ENCODE results near the gene PIK3AP1. TPM values are rescaled to one million over a fixed set of nuclear protein-coding genes. Genes with fewer than 3 reads are reported as not detected.
"Not testable (repeated sequence)": the region's sequence is repeated elsewhere in the genome, so short reads cannot be mapped to it uniquely, and the experiment has no call there.

Gene PIK3AP1
- total RNA-seq, 3 donors from 2014 or later = 3.2 to 6.9 (median 5.7) TPM

DNA sequence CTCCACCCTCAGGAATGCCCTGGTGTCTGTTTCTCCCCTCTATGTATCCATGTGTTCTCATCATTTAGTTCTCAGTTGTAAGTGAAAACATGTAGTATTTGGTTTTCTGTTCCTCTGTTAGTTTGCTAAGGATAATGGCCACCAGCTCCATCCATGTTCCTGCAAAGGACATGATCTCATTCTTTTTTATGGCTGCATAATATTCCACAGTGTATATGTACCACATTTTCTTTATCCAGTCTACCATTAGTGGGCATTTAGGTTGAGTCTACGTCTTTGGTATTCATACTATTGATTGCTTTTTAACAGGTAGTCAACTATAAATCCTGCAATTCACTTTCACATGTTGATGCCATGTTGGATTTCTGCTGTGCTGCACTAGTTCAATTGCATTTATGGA lies 39.9 kb downstream of the PIK3AP1 start:
- ATAC-seq; H3K27me3 Mint-ChIP-seq (ENCODE audit: low read depth); DNase-seq; H3K36me3 Mint-ChIP-seq (ENCODE audit: insufficient read depth); H3K9me3 Mint-ChIP-seq; H3K4me3 Mint-ChIP-seq: not testable (repeated sequence)
- H3K4me1 Mint-ChIP-seq (ENCODE audit: low read depth) = peaks cover 15% of the 10 kb centered on the region

DNA sequence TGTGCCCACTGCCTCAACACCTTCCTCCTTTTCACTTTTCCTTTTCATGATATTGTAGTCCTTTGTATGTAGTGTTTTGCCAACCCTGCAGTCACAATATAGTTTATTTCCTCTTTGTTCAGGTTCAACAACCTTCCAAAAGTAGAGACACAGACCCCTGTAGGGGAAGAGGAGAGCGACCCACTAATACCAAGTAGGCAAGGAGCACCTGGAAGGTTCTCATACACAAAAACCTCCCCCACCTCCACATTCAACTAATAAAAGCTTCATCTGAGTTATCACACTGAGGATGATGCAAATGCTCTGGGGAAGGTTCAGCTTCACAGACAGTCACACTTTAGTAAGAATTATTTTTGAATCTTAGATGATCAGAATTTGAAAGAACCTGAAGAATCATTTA lies 41.6 kb downstream of the PIK3AP1 start:
- Mint-ChIP-seq H3K9me3 (peaks cover 5% of the 10 kb centered on the region), H3K36me3 (ENCODE audit: insufficient read depth) (no peaks in the 10 kb centered on the region), H3K27me3 (ENCODE audit: low read depth) (no peaks in the 10 kb centered on the region), H3K4me3 (no peak overlapping the region), H3K4me1 (ENCODE audit: low read depth) (peaks cover 10% of the 10 kb centered on the region)
- no peak for DNase-seq
- no peak for ATAC-seq

- Mint-ChIP-seq H3K36me3 (ENCODE audit: insufficient read depth) (no peaks in the 10 kb centered on the region), H3K4me1 (ENCODE audit: low read depth) (peaks cover 20% of the 10 kb centered on the region), H3K4me3 (no peak overlapping the region), H3K27me3 (ENCODE audit: low read depth) (no peaks in the 10 kb centered on the region), H3K9me3 (peaks cover 5% of the 10 kb centered on the region)
- DNase-seq (no peak), ATAC-seq (no peak)
These were observed 43.8 kb downstream of the PIK3AP1 start for GRCh38 chr10:96676272-96677112.

DNA sequence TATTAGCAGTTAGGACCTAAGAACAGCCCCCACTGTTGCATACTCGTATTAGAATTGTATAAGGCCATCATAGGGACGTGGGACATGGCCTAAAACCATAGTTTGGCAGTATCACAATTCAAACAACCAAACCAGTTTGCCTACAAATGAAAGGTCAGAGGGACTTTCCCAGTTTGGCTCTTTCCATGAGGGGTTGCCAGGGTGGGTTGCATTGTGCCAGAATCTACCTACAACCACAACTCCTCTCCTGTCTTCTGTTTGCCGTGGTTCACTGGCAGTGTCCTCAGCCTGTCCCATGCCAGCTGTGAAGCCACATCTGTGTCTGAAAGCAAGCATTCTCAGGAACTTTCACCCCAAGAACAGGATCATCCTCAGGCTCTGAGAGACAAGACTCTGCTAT lies 44.5 kb downstream of the PIK3AP1 start:
- DNase-seq (no peak), ATAC-seq (no peak)

DNA sequence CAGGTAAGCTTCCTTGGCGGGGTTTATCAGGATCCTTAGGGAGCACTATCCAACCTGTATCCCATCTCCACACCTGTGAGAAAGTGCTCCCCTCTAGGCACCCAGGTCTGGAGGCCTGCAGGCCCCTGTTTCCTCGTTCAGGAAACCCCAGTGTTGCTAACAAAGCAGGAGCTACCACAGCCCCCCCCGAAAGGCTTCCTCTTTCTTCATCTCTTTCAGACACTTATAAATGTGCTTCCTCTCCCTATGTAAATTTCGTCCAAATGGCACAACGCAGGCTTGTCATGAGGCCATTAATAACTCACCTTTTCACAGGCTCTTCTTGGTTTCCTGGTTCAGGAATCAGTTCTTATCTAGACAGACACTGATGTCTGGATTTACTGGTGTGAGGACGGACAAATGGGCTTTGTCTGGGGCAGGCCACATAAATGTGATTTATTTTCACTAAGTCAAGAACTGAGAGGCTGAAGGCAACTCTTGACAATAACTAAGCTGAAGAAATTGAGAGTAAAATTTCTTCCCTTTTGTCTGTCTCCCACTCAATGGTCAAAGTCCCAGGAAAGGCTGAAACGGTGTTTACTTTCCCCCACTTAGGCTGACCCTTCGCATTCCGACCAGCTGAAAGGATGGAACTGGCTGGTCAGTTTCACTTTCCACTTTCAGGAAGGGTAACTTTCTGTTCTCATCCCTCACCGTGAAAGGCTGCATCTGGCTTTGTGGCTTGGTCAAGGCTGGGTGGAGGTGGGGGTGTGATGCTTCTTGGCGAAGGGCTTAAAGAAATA lies 46.8 kb downstream of the PIK3AP1 start:
- H3K9me3 Mint-ChIP-seq = no peaks in the 10 kb centered on the region
- no peaks in the 10 kb centered on the region for H3K36me3 Mint-ChIP-seq (ENCODE audit: insufficient read depth)
- DNase-seq = no peak
- no peak for ATAC-seq
- peaks cover 27% of the 10 kb centered on the region for H3K4me1 Mint-ChIP-seq (ENCODE audit: low read depth)
- H3K27me3 Mint-ChIP-seq (ENCODE audit: low read depth) = no peaks in the 10 kb centered on the region
- H3K4me3 Mint-ChIP-seq = peak overlapping the region; percentile 5

More for the DNA sequence above, 44.5 kb downstream of the PIK3AP1 start:
- peaks cover 5% of the 10 kb centered on the region for H3K9me3 Mint-ChIP-seq
- H3K4me1 Mint-ChIP-seq (ENCODE audit: low read depth) = peaks cover 25% of the 10 kb centered on the region
- H3K4me3 Mint-ChIP-seq = no peak overlapping the region
- H3K27me3 Mint-ChIP-seq (ENCODE audit: low read depth) = no peaks in the 10 kb centered on the region
- H3K36me3 Mint-ChIP-seq (ENCODE audit: insufficient read depth) = no peaks in the 10 kb centered on the region

DNA sequence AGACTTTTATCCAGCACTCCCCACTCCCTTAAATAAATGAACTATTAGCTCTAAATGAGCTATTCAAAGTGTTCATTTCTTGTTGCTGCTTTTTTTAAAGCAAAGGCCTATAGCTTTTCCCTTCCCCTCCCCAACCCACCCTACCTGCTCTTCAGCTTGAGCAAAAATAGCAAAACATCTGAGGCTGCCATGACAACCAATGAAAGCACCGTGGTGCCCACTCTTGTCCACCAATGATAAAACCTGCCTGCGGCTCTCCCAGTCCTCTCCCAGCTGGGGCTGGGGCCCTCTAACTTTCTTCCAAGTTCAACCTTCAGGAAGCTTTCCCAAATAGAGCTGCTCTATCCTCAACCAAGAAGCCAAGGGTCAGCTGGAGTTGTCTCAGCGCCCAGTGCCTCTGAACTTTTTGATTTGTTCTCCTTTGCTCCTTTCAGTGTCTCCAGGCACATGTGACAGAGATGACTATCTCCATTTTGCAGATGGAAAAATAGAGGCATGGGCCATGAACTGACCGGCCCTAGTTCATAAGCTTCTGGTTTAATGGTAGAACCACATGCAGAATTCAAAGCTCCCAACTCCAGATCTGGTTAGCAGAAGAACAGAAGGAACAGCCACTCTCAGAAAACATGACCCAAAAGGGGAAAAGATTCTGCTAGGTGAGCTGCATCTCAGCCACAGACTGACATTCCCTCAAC lies 47.7 kb downstream of the PIK3AP1 start:
- no peak for DNase-seq
- no peaks in the 10 kb centered on the region for H3K27me3 Mint-ChIP-seq (ENCODE audit: low read depth)
- no peaks in the 10 kb centered on the region for H3K36me3 Mint-ChIP-seq (ENCODE audit: insufficient read depth)
- no peaks in the 10 kb centered on the region for H3K9me3 Mint-ChIP-seq
- H3K4me3 Mint-ChIP-seq = peak overlapping the region; percentile 4
- no peak for ATAC-seq
- H3K4me1 Mint-ChIP-seq (ENCODE audit: low read depth) = peaks cover 27% of the 10 kb centered on the region

DNA sequence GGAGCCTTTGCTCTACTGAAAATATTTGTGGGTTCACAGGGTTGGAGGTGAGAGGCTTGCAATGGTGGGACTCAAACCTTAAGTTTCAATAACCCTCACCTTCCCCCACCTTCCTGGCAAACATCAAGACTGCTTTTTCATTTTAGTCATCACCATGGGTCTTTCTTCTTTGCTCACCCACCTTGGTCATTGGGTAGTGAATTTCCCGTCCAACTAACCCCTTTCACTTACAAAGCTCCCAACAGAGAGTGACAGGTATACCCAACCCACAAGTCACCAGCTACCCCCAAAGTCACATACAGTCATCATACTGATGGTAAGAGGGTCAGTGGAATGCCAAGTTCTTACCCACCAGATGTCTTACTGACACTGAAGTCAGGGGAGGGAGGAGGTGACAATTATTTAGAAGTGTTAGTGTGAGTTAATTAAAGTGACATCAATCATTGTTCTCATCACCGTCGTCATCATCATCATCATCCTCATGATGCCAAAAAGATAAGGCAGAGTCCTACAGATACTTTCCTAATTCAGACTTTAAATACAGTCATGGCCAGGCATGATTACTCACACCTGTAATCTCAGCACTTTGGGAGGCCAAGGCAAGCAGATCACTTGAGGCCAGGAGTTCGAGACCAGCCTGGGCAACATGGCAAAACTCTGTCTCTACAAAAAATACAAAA lies 49.0 kb downstream of the PIK3AP1 start:
- no peaks in the 10 kb centered on the region for H3K9me3 Mint-ChIP-seq
- ATAC-seq (peak; percentile 51 to 83), DNase-seq (no peak)
- H3K36me3 Mint-ChIP-seq (ENCODE audit: insufficient read depth) = no peaks in the 10 kb centered on the region
- H3K4me3 Mint-ChIP-seq = no peak overlapping the region
- H3K27me3 Mint-ChIP-seq (ENCODE audit: low read depth) = no peaks in the 10 kb centered on the region
- H3K4me1 Mint-ChIP-seq (ENCODE audit: low read depth) = peaks cover 24% of the 10 kb centered on the region

DNA sequence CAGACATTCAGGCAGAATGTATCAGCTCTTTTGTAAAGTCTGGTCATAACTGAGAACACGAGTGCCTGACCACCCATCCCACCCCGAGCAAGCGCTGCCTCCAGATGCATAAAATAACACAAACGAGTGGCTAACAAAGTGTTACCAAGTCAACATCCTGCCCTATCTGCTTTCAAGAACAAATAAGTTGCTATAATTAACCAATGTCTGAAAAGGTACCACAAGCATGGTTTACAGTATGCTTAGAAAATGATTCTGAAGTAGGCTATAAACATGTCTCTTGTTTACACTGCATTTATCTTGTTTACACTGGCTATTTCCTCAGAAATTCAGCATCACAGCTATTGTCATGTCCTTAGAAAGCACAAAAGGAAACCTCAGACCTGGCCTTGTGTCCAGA lies 49.5 kb downstream of the PIK3AP1 start:
- Mint-ChIP-seq H3K9me3 (no peaks in the 10 kb centered on the region), H3K4me1 (ENCODE audit: low read depth) (peaks cover 24% of the 10 kb centered on the region), H3K36me3 (ENCODE audit: insufficient read depth) (no peaks in the 10 kb centered on the region), H3K4me3 (no peak overlapping the region), H3K27me3 (ENCODE audit: low read depth) (no peaks in the 10 kb centered on the region)
- no peak for DNase-seq
- ATAC-seq = no peak

DNA sequence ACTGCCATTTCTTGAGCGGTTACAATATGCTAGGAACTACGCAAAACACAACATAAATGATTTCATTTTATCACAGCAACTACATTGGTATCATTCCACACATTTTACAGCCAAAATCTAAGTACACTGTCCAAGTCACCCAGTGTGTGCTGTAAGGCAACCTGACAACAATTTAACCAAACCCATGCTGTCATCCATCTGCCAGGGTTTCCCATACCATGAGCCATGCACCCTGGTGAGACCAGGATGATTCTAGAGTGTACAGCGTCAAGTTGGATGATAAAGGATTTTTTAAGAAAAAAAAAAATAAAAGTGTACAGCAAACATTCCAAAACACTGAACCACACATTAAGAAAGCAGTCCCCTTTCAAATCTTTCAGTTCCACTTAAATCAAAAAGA lies 52.9 kb downstream of the PIK3AP1 start:
- ATAC-seq = no peak
- Mint-ChIP-seq H3K27me3 (ENCODE audit: low read depth) (no peaks in the 10 kb centered on the region), H3K4me1 (ENCODE audit: low read depth) (peaks cover 12% of the 10 kb centered on the region), H3K4me3 (no peak overlapping the region), H3K36me3 (ENCODE audit: insufficient read depth) (no peaks in the 10 kb centered on the region), H3K9me3 (no peaks in the 10 kb centered on the region)
- no peak for DNase-seq

DNA sequence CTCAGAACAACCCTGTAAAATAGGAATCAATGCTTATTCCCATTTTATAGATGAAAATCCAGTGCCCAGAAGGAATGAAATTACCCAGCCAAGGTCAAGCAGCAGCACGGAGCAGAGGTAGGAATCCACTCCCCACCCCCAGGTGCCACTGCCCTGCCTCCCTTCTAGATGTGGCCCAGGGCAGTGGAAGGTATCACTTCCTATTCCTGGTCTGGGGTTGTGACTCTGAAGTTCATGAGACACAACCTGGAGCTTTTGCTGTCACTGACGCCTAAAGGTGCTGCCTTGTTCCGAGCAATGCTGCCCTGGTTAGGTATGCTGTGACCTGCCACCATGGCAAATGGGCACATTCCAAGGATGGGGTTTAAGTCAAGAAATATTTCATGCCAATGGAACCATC lies 53.6 kb downstream of the PIK3AP1 start:
- Mint-ChIP-seq H3K9me3 (no peaks in the 10 kb centered on the region), H3K27me3 (ENCODE audit: low read depth) (no peaks in the 10 kb centered on the region), H3K4me1 (ENCODE audit: low read depth) (peaks cover 12% of the 10 kb centered on the region), H3K4me3 (no peak overlapping the region), H3K36me3 (ENCODE audit: insufficient read depth) (no peaks in the 10 kb centered on the region)
- DNase-seq (no peak), ATAC-seq (no peak)

DNA sequence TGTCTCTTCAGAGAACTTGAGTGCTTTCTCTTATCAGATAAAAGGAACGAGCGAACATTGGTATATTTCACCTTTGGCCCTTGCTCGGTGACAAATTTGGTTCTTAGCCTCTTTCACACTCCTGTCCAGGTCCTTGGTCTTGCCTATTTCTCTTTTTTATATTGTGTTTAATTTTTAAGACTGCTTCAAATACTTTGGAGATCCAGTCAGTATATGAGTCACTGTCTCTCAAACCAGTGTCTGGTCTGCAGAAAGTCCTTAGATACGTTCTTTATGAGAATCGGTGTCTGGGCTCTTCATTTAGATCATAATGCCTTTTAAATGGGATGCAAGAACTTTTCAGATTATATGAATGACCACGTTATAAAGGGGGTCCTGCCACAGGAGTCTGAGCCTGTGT lies 55.0 kb downstream of the PIK3AP1 start:
- Mint-ChIP-seq H3K9me3 (no peaks in the 10 kb centered on the region), H3K27me3 (ENCODE audit: low read depth) (no peaks in the 10 kb centered on the region), H3K4me3 (no peak overlapping the region), H3K36me3 (ENCODE audit: insufficient read depth) (no peaks in the 10 kb centered on the region), H3K4me1 (ENCODE audit: low read depth) (peaks cover 3% of the 10 kb centered on the region)
- DNase-seq = no peak
- ATAC-seq = no peak

DNA sequence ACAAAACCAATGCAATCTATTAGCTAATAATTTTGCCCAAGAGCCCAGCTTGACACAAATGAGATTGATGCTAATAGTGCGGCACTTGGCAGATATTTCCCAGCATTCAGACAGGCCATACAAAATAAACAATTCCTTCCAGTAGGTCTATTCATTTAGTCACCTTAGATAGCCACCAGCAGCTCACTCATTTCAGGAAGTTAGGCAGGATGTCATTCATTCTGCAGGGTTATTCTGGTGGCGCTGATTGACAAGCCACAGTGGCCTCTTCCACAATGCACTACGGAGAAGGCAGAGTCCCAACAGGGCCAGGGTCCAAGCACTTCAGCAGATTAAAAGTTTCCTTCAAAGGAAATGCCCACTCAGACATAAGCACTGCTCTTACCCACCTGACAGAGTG lies 55.8 kb downstream of the PIK3AP1 start:
- peaks cover 3% of the 10 kb centered on the region for H3K4me1 Mint-ChIP-seq (ENCODE audit: low read depth)
- H3K36me3 Mint-ChIP-seq (ENCODE audit: insufficient read depth) = no peaks in the 10 kb centered on the region
- no peaks in the 10 kb centered on the region for H3K27me3 Mint-ChIP-seq (ENCODE audit: low read depth)
- H3K9me3 Mint-ChIP-seq = no peaks in the 10 kb centered on the region
- no peak overlapping the region for H3K4me3 Mint-ChIP-seq
- ATAC-seq (no peak), DNase-seq (no peak)

DNA sequence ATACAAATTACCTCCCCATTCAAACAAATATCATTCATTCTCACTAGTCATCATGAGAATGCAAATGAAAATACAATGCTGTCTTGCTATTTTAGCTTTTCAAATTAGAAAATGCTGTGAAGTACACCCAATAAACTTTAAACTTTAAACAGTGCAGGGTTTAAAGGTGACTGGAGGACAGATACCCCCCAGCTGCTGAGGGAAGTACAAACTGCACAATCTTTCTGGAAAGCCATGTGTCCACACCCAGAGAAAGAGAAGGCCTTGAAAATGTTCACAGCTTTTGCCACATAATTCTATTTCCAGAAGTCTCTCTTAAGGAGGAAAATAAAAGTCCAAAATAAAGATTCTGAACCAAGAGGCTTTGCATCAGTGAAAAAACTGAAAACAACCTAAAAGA lies 56.5 kb downstream of the PIK3AP1 start:
- Mint-ChIP-seq H3K4me1 (ENCODE audit: low read depth) (peaks cover 3% of the 10 kb centered on the region), H3K27me3 (ENCODE audit: low read depth) (no peaks in the 10 kb centered on the region), H3K4me3 (no peak overlapping the region), H3K36me3 (ENCODE audit: insufficient read depth) (no peaks in the 10 kb centered on the region), H3K9me3 (no peaks in the 10 kb centered on the region)
- no peak for ATAC-seq
- DNase-seq = no peak

GRCh38 chr10:96661632-96662031 lies 58.7 kb downstream of the PIK3AP1 start:
- no peak for DNase-seq
- no peaks in the 10 kb centered on the region for H3K36me3 Mint-ChIP-seq (ENCODE audit: insufficient read depth)
- ATAC-seq = no peak
- H3K9me3 Mint-ChIP-seq = no peaks in the 10 kb centered on the region
- peaks cover 12% of the 10 kb centered on the region for H3K4me1 Mint-ChIP-seq (ENCODE audit: low read depth)
- no peak overlapping the region for H3K4me3 Mint-ChIP-seq
- no peaks in the 10 kb centered on the region for H3K27me3 Mint-ChIP-seq (ENCODE audit: low read depth)

Data from activated T-cell treated with anti-CD3 and anti-CD28 coated beads, Interleukin-2, amount 50 U/mL, for 4 hours (primary cell).